GM21423 (cell line): Measurements from ENCODE around the gene SLC35F2.

Source experiments
- ATAC-seq: cut with Tn5 transposase; IDR thresholded peaks from one replicate; pipeline ENCODE4 v1.9.1; 2021; ENCODE audit warnings: mild to moderate bottlenecking, moderate library complexity; ENCODE audit not compliant: unreplicated experiment

SLC35F2 gene

DNA sequence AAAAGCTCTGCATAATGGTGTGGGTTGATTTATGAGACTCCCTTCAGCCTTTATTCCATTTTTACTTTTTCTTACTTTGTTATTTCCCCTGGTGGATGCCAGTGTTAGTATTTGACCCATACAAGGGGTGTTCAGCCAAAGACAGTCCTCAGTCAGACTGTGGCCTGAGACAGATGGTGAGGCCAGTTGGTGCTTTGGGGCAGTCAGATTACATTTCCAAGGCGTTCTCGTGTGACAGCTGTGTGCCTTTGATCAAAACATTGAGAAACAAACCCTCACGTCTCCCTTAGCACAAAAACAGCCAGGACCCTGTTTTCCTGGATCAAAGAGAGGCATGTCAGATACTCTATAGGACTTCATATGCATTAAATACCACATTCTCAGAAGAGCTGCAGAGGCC is 115.4 kb downstream of the SLC35F2 start:
- ATAC-seq: no peak

GRCh38 chr11:107741044-107741823 is 117.4 kb downstream of the SLC35F2 start:
- peak; percentile 92 for ATAC-seq
